PC-9 (cell line): ENCODE data around the gene HAND1.

Experiments used
- CTCF ChIP-seq: fragments of 200-600 bp; sonication (generic); conservative IDR thresholded peaks from 2 replicates; pipeline ENCODE4 v1.6.1; 2017; ENCODE audit warnings: mixed run types, antibody characterized with exemption, mild to moderate bottlenecking, moderate library complexity
- EZH2 ChIP-seq: fragments of 200-600 bp; sonication (generic); IDR thresholded peaks from 2 replicates; pipeline ENCODE4 v1.8.0; 2017; ENCODE audit warnings: antibody characterized with exemption, low read depth

GRCh38 chr5:154524859-154525258 lies 46.8 kb upstream of the HAND1 start:
- TF ChIP-seq CTCF = no peak
- TF ChIP-seq EZH2 = no peak
